GM19463 (cell line): Measurements from ENCODE around the gene ARHGAP21.
A peak's percentile ranks its signal among the peaks of the same experiment; 100 is the strongest.
"Not testable (repeated sequence)": the region's sequence is repeated elsewhere in the genome, so short reads cannot be mapped to it uniquely, and the experiment has no call there.

Experiments
- ATAC-seq: cut with Tn5 transposase; IDR thresholded peaks from one replicate; pipeline ENCODE4 v1.9.1; 2021; ENCODE audit warnings: mild to moderate bottlenecking, moderate library complexity; ENCODE audit not compliant: unreplicated experiment

Gene ARHGAP21

DNA sequence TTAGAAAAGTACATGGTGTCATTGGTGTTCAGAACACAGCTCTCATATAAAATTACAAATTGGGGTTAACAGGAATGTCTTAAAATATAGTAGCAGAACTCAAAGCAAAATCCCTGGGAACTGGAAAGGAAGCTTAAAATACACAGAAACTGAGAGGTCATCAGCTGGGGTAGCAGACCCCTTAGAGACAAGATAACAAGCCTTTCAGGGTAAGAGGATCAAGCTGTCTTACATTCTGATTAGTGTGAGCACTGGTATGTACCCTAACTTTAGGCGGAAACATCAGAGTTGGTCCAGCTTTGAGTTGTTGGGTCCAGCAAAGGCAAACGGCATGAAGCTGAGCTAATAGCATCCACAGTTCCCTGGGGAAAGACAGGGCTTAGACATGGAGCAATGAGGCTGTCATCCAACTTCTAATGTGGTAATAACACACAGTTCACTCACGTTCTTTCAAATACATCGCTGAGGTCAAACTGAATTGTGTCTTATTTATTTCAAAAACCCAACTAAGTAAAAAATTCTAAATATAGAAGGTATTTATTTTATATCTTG lies 32.6 kb downstream of the ARHGAP21 start:
- ATAC-seq: no peak

DNA sequence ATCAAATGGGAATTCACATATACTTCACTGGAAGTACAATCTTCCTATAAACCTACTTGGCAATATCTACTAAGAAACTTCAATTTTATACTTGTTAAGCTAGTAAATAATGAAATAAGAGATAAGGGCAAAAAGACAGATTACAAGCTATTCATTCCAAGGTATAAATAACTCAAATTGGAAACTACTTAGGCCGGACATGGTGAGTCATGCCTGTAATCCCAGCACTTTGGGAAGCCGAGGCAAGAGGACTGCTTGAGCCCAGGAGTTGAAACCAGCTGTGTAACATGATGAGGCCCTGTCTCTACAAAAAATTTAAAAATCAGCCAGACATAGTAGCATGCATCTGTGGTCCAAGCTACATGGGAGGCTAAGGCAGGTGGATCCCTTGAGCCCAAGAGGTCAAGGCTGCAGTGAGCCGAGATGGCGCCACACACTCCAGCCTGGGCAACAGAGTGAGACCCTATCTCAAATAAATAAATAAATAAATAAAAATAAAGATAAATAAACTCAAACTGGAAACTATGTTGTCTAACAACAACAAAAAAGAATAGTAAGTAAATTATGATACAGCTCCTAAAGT lies 37.6 kb downstream of the ARHGAP21 start:
- no peak for ATAC-seq

DNA sequence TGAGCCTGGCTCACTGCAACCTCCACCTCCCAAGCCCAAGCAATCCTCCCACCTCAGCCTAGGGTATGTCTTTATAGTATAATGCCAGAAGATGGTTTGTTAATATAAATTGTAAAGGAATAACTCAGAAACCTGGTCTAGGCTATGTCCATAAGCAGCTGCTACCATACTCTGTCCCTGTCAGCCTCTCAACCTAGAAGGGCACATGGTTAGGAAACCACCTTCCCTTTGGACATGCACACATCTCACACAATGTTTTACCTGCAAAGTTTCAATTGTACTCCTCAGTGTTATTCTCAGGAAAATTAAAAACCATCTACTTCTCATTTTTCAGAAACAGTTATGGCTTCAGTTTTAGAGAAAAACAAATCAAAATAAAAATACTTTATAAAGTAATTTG lies 40.1 kb downstream of the ARHGAP21 start:
- no peak for ATAC-seq

DNA sequence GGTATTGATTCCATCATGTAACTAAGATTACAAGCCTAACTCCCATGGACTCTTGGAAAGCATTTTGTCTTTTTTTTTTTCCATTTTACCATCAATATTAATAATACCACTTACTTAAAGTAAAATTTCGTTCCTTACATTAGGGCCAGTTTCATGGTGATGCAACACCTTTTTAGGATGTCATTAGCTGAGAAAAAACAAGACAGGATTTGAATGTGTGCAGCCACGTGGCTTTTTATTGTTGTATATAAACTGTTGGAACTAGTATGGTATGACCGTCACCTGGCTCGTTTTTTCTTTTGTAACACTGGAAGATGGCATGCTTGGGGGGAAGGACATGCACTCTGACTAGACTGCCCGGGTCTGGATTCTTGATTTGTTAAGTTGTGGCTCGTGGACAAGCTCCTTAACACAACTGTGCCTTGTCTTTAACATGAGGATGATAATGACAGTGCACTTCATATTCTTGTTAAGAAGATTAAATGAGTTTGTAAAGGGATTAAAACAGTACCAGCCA lies 42.1 kb downstream of the ARHGAP21 start:
- no peak for ATAC-seq

DNA sequence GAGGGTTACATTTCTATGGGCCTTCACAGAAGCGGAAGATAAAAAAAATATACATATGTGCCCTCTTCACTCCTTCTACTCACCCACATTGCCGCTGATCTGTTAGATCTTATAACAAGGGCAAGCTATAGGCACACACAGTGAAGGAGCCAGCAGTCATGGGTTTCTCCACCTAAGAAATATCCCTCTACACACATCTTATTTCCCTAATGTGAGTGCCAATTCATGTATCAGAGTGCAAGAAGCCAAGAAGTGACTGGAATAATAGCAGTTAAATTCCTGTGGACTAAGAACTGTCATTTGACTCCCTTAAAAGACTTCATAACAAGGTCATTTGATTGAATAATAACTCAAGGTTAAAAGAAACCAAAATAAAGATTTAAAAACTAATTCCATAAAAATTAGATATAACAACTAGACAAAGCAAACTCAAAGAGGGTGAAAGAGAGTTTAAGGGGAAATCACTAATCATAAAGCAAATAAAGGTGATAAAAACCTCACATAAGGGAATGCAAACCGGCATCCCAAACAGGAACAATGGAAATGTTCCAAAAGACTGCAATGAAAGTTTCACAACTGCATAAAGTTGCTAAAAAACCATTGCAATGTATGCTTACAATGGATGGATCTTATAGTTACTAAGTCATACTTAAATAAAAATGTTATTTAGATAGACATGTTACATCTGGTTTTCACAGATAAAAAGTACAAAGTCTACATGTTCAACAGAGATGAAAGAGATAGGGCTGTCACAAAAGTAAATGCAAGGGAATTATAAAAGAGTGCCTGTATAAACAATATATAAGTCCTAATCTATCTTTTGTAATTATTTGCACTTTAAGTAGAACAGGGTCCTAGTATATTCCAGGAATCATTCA lies 42.8 kb downstream of the ARHGAP21 start:
- no peak for ATAC-seq

DNA sequence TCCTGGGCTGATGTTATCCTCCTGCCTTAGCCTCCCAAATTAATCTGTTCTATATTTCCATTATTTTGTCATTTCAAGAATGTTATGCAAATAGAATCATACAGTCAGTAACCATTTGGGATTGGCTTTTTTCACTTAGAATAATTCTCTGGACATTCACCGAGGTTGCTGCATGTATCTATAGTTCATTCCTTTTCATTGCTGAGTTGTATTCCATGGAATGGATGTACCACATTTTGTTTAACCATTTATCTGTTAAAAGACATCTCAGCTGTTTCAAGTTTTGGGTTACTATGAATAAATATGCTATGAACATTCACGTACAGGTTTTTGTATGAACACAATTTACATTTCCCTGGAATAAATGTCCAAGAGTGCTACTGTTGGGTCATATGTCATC lies 44.9 kb downstream of the ARHGAP21 start:
- ATAC-seq: no peak

DNA sequence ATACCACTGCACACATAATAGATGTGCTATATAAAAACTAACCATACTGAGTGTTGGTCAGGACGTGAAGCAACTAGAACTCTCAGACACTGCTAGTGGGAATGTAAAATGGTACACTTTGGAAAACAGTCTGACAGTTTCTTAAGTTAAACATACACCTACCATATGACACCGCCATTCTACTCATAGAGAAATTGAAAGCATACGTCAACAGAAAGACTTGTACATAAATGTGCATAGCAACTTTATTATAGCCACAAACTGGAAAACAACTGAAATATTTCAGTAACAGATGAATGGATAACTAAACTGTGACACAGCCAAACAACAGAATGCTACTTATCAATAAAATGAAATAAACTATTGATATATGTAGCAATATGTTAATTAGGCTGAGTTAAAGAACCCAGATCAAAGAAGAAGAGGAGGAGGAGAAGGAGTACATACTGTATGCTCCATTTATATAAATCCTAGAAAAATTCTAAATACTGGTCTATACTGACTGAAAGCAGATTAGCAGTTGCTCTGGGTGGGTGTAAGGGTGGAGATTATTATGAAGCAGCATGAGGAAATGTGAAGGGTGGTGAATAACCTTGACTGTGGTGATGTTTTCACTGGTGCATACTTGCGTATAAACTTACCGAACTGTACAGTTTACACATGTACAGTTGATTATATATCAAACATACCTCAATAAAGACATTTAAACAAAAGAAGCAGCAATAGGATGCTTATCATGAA lies 48.6 kb downstream of the ARHGAP21 start:
- peak; percentile 79 for ATAC-seq

DNA sequence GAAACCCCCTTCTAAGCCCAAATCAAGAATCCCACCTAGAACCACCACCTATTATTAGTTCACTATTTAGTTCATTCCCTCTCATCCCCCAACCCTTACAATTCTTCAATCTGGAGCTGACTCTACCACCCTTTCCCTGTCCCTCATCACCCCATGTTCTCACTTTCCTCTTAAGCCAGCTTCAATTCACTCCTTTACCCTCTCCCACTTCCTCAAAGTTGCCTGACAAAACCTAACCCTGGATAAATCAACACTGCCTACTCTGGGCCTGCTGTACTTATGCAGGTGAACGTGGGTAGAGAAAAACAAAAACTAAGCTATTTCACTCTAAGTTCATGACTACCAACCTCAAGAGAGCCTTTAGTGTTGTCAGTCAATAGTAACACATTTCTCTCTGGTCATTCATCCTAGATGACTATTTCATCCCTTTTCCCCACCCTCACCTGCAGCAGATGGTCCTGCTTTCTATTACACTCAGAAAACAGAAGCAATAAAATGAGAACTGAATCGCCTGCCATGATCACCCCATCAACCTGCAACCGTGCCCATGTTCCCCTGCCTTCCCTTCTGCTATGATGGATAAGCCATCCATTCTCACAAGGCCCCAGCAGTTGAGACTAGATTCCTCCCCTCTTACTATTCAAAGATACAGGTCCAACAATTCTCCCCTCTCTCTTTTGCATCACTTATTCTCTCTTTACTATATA lies 52.6 kb downstream of the ARHGAP21 start:
- ATAC-seq: no peak

DNA sequence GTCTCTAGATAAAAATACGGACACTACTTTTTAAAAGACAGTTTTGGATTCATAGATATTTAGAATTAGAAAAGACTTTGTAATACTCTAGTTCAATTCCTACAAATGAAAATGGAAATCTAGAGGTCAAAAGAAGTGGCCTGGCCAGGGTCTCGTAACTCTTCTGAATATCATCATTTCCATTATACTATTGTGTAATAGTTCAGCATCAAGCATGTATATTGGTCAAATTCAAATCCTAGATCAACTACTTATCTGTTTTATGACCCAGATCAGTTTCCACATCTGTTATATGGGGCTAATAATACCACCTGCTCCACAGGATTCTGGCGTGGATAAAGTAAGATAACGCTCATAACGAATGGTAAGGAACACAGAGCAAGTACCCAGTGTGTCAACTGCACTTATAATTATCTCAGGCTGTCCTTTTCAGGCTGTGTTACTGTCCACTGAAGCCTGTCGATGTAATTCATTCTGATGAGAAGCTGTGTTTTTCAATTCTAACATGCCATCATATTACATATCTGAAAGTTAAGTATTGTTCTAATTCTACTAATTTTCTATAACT lies 54.3 kb downstream of the ARHGAP21 start:
- no peak for ATAC-seq

DNA sequence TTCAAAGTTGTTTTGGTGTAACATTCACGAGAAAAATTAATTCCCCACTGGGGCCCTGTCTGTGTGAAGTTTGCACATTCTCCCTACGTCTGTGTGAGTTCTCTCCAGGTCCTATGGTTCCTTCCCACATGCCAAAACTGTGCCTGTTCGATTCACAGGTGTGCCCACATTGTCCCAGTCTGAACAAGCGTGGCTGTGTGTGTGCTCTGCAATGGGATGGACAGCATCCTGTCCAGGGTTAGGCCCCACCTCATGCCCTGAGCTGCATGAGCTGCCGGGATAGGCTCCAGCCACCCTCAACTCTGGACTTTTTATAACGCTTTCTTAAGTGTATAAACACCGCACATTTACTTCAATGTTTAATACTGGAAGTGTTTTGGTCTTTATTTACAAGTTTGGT lies 55.4 kb downstream of the ARHGAP21 start:
- no peak for ATAC-seq

DNA sequence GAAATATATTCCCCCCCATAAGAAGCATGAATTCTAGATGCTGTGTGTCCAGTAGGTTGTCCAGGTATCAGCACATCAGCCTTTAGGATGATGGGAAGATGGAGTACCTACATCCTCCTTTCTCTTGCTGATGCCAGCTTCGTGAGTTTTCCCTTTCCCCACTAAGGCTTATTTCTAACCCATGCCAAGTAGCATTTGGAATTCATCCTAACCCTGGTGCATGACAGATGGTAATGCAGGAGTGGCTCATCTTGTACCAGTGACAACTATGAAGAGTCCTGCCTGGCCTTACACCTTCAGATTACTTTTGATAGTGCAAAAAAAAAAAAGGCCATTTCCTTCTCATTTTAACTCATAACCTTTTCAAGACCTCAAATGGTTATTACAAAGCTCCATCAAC lies 58.7 kb downstream of the ARHGAP21 start:
- no peak for ATAC-seq

DNA sequence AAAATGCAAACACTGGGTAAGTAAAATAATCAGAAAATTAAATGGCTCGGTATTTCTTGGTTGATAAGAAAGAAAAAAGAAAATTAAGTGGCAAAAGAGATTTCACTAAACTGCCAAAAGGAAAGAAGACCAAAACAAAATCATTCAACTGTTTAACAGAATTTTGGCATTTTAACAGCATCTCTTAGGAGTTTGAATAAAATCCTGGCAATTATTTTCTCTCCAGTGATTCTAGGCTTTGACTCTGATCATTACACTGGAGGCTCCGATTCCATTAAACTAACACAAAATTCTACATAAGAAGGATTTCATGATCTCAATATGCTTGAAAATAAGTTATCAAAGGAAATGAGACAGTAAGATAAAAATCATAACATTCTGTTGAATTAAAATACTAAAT lies 62.3 kb downstream of the ARHGAP21 start:
- ATAC-seq: no peak

DNA sequence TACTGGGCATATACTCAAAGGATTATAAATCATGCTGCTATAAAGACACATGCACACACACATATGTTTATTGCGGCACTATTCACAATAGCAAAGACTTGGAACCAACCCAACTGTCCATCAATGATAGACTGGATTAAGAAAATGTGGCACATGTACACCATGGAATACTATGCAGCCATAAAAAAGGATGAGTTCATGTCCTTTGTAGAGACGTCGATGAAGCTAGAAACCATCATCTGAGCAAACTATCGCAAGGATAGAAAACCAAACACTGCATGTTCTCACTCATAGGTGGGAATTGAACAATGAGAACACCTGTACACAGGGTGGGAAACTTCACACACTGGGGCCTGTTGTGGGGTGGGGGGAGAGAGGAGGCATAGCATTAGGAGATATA lies 65.4 kb downstream of the ARHGAP21 start:
- ATAC-seq: not testable (repeated sequence)

DNA sequence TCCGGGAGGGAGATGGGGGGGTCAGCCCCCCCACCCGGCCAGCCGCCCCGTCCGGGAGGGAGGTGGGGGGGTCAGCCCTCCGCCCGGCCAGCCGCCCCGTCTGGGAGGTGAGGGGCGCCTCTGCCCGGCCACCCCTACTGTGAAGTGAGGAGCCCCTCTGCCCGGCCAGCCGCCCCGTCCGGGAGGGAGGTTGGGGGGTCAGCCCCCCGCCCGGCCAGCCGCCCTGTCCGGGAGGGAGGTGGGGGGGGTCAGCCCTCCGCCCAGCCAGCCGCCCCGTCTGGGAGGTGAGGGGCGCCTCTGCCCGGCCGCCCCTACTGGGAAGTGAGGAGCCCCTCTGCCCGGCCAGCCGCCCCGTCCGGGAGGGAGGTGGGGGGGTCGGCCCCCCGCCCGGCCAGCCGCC lies 67.4 kb downstream of the ARHGAP21 start:
- not testable (repeated sequence) for ATAC-seq

DNA sequence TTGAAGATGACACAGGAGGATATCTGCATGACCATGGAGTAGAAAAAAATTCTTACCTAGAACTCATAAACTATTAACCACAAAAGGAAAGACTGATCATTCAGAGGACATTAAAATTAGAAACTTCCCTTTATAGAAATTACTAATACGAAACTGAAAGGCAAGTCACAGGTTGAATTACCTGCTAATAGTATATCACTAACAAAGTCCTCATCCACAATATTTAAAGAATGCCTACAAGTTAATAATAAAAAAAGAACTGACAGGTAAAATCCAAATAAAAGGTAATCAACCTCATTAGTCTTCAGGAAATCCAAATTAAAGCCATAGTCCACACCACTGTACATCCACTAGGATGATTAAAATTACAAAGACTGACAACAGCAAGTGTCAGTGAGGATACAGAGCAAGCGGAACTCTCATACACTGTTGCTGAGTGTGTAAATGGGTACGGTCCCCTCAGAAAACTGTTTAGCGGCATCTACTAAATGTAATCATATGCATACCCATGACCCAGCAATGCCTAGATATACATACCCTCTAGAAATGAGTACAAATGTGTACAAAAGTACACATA lies 71.2 kb downstream of the ARHGAP21 start:
- peak; percentile 77 for ATAC-seq

DNA sequence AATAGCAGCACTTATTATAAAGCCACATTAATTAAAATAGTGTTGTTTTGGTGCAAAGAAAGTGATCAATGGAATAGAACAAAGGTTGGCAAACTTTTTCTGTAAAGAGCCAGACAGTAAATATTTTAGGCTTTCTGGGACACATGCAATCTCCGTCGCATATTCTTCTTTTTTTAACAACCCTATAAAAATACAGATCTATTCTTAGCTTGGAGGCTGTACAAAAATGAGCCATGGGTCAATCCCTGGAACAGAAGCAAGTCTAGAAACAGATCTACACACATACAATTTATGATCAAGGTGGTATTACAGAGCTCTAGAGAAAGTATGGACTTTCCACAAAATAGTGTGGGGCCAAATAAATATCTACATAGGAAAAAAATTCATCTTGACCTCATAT lies 71.8 kb downstream of the ARHGAP21 start:
- peak; percentile 1 for ATAC-seq

DNA sequence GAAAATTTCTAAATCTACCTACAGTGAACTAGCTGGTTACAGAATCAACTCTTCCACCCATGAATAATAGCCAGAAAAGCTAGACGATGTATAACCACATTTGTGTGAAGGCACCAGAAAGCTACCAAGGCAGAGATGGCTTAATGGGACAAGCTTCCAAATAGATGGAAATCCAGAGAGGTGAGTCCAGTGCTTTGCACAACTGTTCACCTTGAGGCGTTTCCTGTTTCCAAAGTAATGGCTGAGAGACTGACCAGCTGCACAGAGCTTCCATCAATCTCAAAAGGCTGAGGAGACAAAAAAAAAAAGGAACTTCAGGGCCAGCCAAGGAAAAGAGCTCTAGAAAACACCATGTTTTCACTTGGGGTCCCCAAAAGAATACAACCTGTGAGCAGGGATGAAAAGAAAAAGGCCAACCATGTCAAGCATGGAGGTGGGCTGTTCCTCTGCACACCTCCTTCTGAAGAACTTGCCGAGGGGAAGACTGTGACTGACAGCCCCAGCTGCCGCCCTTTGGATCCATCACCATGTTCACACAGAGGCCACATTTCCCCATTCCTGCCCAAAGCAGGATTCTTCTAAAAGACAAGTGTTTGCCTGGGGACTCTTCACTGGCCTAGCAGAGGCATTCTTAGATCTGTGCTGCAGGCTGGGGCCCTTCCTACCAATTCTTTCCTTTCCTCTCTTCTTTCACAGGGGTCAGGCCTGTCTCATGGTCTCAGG lies 72.9 kb downstream of the ARHGAP21 start:
- ATAC-seq: no peak

DNA sequence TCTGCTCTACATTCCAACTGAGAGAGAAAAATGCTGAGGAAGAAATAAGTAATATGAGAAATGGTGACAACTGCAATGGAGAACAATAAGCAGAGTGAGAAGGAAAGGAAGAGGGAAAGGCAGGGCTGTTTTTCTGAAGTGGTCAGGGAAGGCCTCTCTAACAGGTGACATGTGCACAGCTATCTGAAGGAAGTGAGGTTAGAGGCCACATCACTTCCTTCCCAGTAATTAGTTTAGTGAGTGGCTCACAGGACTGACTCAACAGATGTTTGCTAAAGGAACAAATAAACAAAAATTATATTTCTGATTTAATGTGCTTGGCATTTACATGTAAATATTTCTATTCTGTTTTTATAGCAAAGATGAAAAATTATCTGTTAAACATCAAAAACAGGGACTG lies 77.9 kb downstream of the ARHGAP21 start:
- no peak for ATAC-seq

DNA sequence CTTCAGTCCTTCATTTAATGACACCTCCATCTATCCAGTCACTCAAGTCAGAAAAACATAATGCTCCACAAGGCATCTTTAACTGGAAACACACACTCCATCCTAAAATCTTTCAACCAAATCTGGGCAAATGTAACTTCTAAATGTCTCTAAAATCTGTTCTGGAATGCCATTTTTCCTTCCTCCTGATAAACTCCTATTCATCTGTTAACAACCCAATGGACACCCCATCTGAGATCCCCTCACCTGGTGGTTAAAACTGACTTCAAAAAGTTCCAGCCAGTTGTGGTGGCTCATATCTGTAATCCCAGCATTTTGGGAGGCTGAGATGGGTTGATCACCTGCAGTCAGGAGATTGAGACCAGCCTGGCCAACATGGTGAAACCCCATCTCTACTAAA lies 78.7 kb downstream of the ARHGAP21 start:
- no peak for ATAC-seq
